HepG2 (cell line): ENCODE measurements around the gene SLC5A6. TPM values are rescaled to one million over a fixed set of nuclear protein-coding genes. Genes with fewer than 3 reads are reported as not detected.

Experiments used
- CCAR2 ChIP-seq: fragments of 200-400 bp; formaldehyde crosslinking; optimal IDR thresholded peaks from 2 replicates; pipeline ENCODE3; 2018; ENCODE audit warnings: low read depth, mild to moderate bottlenecking, low read length, moderate library complexity
- HCFC1 ChIP-seq: fragments of 150-350 bp; IDR thresholded peaks from 2 replicates; pipeline ENCODE4 v1.6.1; 2014; ENCODE audit warnings: low read depth, low read length
- MEIS1 ChIP-seq: sonication (generic); formaldehyde crosslinking; IDR thresholded peaks from 2 replicates; pipeline ENCODE4 v1.9.0; 2021; ENCODE audit warnings: mild to moderate bottlenecking, missing genetic modification reagents, moderate library complexity, borderline replicate concordance
- MTA1 ChIP-seq: sonication (generic); formaldehyde crosslinking; IDR thresholded peaks from 2 replicates; pipeline ENCODE4 v1.4.0; 2020; ENCODE audit warnings: missing genetic modification reagents, mild to moderate bottlenecking, borderline replicate concordance
- PAWR ChIP-seq: sonication (generic); formaldehyde crosslinking; IDR thresholded peaks from 2 replicates; pipeline ENCODE4 v1.4.0; 2020; ENCODE audit warnings: missing genetic modification reagents, mild to moderate bottlenecking, borderline replicate concordance
- RFXAP ChIP-seq: sonication (generic); formaldehyde crosslinking; IDR thresholded peaks from 2 replicates; pipeline ENCODE4 v1.4.0; 2020; ENCODE audit warnings: missing genetic modification reagents, borderline replicate concordance
- SOX13 ChIP-seq, 3 experiments: fragments of 450-650 bp in 1 of 3; sonication (generic) in 1 of 3; formaldehyde crosslinking in 1 of 3; IDR thresholded peaks in 2 of 3; conservative IDR thresholded peaks in 1 of 3; 2 replicates each; pipeline versions ENCODE4 v1.5.0 to v1.6.1; 2016 to 2020; ENCODE audit warnings: antibody characterized with exemption in 1 of 3, mild to moderate bottlenecking in 1 of 3, missing compliant biosample characterization in 1 of 3, missing genetic modification reagents in 1 of 3, moderate library complexity in 1 of 3
- TP53 ChIP-seq: sonication (generic); formaldehyde crosslinking; conservative IDR thresholded peaks from 2 replicates; pipeline ENCODE4 v1.4.0; 2020; ENCODE audit warnings: missing genetic modification reagents
- ZBTB7A ChIP-seq: sonication (generic); formaldehyde crosslinking; IDR thresholded peaks from 2 replicates; pipeline ENCODE4 v1.8.0; 2022; ENCODE audit warnings: mild to moderate bottlenecking, missing genetic modification reagents
- ZNF557 ChIP-seq: sonication (generic); formaldehyde crosslinking; IDR thresholded peaks from 2 replicates; pipeline ENCODE4 v1.4.0; 2020; ENCODE audit warnings: missing genetic modification reagents
- ZNF660 ChIP-seq: sonication (generic); formaldehyde crosslinking; IDR thresholded peaks from 2 replicates; pipeline ENCODE4 v1.5.1; 2020; ENCODE audit warnings: mild to moderate bottlenecking, low read depth, missing genetic modification reagents, borderline replicate concordance
- ZNF772 ChIP-seq: sonication (generic); formaldehyde crosslinking; IDR thresholded peaks from 2 replicates; pipeline ENCODE4 v1.5.0; 2020; ENCODE audit warnings: mild to moderate bottlenecking, missing genetic modification reagents
- ZNF816 ChIP-seq: sonication (generic); formaldehyde crosslinking; IDR thresholded peaks from 2 replicates; pipeline ENCODE4 v1.8.0; 2022; ENCODE audit warnings: missing genetic modification reagents, mild to moderate bottlenecking, borderline replicate concordance
- ZNF850 ChIP-seq: sonication (generic); formaldehyde crosslinking; conservative IDR thresholded peaks from 2 replicates; pipeline ENCODE4 v1.9.0; 2021; ENCODE audit warnings: mild to moderate bottlenecking, missing genetic modification reagents
- ZSCAN9 ChIP-seq: IDR thresholded peaks from 2 replicates; pipeline ENCODE4 v1.6.1; 2016; ENCODE audit warnings: borderline replicate concordance
- polyA plus RNA-seq, 8 experiments: library from polyadenylated mRNA; depleted of rRNA in 3 of 8; stranded (reverse) in 7 of 8; unstranded in 1 of 8; fragments of >200 nt; fragmentation: Illumina TruSeq in 4 of 8; extraction: Trizol in 4 of 8; gene quantifications; 2 replicates each; pipeline versions ENCODE4 v1.2.1 to v1.2.3, GENCODE V29; 2011 to 2016; ENCODE audit warnings: low read depth in 4 of 8, missing spikeins in 1 of 8, mixed read lengths in 1 of 8; ENCODE audit not compliant: insufficient read depth in 1 of 8
- total RNA-seq, 5 experiments: library from RNA; depleted of rRNA; stranded (reverse); fragments of >200 nt; fragmentation: Illumina TruSeq; extraction: Trizol; gene quantifications; 2 replicates each; pipeline ENCODE4 v1.2.3, GENCODE V29; 2016; ENCODE audit warnings: low read depth in 1 of 5
- TF ChIP-seq, protein P1 (sequence below): sonication (generic); formaldehyde crosslinking; IDR thresholded peaks from 2 replicates; pipeline ENCODE4 v1.4.0; 2020; ENCODE audit warnings: missing genetic modification reagents, borderline replicate concordance
- TF ChIP-seq, protein P2 (sequence below): sonication (generic); formaldehyde crosslinking; IDR thresholded peaks from 2 replicates; pipeline ENCODE4 v1.4.0; 2020; ENCODE audit warnings: missing genetic modification reagents, borderline replicate concordance
- TF ChIP-seq, protein P3 (sequence below): sonication (generic); formaldehyde crosslinking; IDR thresholded peaks from 2 replicates; pipeline ENCODE4 v1.5.1; 2020; ENCODE audit warnings: missing genetic modification reagents, mild to moderate bottlenecking, borderline replicate concordance
- TF ChIP-seq, protein P4 (sequence below): sonication (generic); formaldehyde crosslinking; IDR thresholded peaks from 2 replicates; pipeline ENCODE4 v1.4.0; 2020; ENCODE audit warnings: mild to moderate bottlenecking, missing genetic modification reagents, borderline replicate concordance

The SLC5A6 gene
- total and polyA plus RNA-seq, 2 of the 13 experiments (the other 11 are each of a cell fraction or from before 2014, with no cell fraction given): 135 to 417 TPM

DNA sequence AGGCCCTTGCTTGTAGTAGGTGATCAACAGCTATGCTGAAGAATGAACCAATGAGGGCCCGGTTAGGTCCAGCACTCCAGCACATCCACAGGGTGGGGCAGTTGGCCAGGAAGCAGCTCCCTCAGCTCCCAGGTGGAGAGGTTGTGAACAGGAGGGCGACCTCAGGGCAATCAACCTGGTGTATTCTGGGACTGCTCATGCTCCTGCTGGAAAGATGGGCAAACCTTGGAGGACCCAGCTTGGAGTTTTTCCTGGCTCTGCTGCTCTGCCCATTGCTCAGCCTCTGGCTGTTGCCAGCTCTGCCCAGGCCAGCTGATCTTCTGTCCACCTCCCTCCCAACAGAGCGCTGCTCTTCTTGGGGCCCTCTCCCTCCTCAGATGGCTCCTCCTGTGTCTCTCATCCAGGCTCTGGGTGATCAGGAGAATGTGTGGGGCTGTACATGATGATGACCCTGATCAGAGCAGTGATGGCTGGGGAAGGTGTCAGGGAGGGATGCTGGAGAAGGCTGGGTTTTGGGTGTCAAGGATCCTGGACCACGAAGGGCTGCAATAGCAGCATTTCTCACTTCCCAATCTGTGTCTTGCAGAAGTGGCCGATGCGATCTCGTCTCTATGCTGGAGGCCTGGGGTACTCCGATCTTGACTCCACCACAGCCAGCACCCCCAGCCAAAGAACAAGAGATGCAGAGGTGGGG lies 59.8 kb downstream of the SLC5A6 start (continued):
- TF ChIP-seq PAWR (CRISPR knock-in tag): no peak
- TF ChIP-seq MEIS1 (CRISPR knock-in tag): no peak
- no peak for TF ChIP-seq ZNF816 (CRISPR knock-in tag)
- TF ChIP-seq ZSCAN9: no peak
- no peak for TF ChIP-seq RFXAP (CRISPR knock-in tag)
- TF ChIP-seq, protein P1, sequence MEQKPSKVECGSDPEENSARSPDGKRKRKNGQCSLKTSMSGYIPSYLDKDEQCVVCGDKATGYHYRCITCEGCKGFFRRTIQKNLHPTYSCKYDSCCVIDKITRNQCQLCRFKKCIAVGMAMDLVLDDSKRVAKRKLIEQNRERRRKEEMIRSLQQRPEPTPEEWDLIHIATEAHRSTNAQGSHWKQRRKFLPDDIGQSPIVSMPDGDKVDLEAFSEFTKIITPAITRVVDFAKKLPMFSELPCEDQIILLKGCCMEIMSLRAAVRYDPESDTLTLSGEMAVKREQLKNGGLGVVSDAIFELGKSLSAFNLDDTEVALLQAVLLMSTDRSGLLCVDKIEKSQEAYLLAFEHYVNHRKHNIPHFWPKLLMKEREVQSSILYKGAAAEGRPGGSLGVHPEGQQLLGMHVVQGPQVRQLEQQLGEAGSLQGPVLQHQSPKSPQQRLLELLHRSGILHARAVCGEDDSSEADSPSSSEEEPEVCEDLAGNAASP (CRISPR knock-in tag): no peak
- no peak for TF ChIP-seq ZNF660
- TF ChIP-seq TP53: no peak
- TF ChIP-seq HCFC1: no peak
- TF ChIP-seq, protein P2, sequence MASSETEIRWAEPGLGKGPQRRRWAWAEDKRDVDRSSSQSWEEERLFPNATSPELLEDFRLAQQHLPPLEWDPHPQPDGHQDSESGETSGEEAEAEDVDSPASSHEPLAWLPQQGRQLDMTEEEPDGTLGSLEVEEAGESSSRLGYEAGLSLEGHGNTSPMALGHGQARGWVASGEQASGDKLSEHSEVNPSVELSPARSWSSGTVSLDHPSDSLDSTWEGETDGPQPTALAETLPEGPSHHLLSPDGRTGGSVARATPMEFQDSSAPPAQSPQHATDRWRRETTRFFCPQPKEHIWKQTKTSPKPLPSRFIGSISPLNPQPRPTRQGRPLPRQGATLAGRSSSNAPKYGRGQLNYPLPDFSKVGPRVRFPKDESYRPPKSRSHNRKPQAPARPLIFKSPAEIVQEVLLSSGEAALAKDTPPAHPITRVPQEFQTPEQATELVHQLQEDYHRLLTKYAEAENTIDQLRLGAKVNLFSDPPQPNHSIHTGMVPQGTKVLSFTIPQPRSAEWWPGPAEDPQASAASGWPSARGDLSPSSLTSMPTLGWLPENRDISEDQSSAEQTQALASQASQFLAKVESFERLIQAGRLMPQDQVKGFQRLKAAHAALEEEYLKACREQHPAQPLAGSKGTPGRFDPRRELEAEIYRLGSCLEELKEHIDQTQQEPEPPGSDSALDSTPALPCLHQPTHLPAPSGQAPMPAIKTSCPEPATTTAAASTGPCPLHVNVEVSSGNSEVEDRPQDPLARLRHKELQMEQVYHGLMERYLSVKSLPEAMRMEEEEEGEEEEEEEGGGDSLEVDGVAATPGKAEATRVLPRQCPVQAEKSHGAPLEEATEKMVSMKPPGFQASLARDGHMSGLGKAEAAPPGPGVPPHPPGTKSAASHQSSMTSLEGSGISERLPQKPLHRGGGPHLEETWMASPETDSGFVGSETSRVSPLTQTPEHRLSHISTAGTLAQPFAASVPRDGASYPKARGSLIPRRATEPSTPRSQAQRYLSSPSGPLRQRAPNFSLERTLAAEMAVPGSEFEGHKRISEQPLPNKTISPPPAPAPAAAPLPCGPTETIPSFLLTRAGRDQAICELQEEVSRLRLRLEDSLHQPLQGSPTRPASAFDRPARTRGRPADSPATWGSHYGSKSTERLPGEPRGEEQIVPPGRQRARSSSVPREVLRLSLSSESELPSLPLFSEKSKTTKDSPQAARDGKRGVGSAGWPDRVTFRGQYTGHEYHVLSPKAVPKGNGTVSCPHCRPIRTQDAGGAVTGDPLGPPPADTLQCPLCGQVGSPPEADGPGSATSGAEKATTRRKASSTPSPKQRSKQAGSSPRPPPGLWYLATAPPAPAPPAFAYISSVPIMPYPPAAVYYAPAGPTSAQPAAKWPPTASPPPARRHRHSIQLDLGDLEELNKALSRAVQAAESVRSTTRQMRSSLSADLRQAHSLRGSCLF (CRISPR knock-in tag): no peak
- no peak for TF ChIP-seq SOX13 (IDR thresholded peaks at IDR 0.05)
- TF ChIP-seq SOX13 (CRISPR knock-in tag; conservative IDR thresholded peaks at IDR 0.05 in 1 of 2, IDR thresholded peaks at IDR 0.05 in 1 of 2): peak in 1 of 2 experiments; percentile 8; a peak in 1 of 4 replicates
- no peak for TF ChIP-seq ZBTB7A
- no peak for TF ChIP-seq ZNF772
- TF ChIP-seq, protein P3, sequence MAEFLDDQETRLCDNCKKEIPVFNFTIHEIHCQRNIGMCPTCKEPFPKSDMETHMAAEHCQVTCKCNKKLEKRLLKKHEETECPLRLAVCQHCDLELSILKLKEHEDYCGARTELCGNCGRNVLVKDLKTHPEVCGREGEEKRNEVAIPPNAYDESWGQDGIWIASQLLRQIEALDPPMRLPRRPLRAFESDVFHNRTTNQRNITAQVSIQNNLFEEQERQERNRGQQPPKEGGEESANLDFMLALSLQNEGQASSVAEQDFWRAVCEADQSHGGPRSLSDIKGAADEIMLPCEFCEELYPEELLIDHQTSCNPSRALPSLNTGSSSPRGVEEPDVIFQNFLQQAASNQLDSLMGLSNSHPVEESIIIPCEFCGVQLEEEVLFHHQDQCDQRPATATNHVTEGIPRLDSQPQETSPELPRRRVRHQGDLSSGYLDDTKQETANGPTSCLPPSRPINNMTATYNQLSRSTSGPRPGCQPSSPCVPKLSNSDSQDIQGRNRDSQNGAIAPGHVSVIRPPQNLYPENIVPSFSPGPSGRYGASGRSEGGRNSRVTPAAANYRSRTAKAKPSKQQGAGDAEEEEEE (CRISPR knock-in tag): no peak
- no peak for TF ChIP-seq MTA1 (CRISPR knock-in tag)
- TF ChIP-seq, protein P4, sequence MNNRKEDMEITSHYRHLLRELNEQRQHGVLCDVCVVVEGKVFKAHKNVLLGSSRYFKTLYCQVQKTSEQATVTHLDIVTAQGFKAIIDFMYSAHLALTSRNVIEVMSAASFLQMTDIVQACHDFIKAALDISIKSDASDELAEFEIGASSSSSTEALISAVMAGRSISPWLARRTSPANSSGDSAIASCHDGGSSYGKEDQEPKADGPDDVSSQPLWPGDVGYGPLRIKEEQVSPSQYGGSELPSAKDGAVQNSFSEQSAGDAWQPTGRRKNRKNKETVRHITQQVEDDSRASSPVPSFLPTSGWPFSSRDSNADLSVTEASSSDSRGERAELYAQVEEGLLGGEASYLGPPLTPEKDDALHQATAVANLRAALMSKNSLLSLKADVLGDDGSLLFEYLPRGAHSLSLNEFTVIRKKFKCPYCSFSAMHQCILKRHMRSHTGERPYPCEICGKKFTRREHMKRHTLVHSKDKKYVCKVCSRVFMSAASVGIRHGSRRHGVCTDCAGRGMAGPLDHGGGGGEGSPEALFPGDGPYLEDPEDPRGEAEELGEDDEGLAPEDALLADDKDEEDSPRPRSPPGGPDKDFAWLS: no peak
- no peak for TF ChIP-seq CCAR2
- TF ChIP-seq ZNF557 (CRISPR knock-in tag): no peak
- no peak for TF ChIP-seq ZNF850
